Measurements from ENCODE around the gene TMPRSS13.

TMPRSS13 gene

DNA sequence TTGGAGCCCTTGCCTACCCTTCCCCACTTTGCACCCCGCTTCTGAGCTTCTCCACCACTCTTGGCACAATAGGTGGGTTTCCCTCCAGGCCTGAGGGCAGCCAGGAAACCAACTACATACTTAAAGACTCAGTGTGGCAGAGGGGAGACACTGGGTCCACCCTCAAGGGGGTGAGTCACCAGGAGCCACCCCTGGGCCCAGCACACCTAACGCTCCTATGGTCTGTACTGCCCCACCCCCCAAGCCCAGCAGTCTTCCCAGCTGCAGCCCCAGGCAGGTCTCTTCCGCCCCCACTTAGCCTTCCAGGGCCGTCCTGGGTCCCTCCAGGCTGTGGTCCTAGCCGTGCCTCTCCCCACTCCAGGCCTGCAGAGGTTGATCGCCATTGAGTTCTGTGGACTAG lies 3.2 kb upstream of the TMPRSS13 start:
- TF ChIP-seq ZNF302 (tag by site-specific recombination; IDR thresholded peaks at IDR 0.05; ENCODE audit: low read depth) (no peak), ZNF133 (tag by site-specific recombination; IDR thresholded peaks at IDR 0.05) (no peak), ZNF394 (tag by site-specific recombination; IDR thresholded peaks at IDR 0.05; ENCODE audit: borderline replicate concordance) (no peak), ZNF76 (tag by site-specific recombination; IDR thresholded peaks at IDR 0.05; ENCODE audit: borderline replicate concordance, low read depth) (no peak), ZNF146 (tag by site-specific recombination; IDR thresholded peaks at IDR 0.05) (no peak), KLF16 (tag by site-specific recombination; IDR thresholded peaks at IDR 0.05) (no peak), RBAK (tag by site-specific recombination; IDR thresholded peaks at IDR 0.05) (no peak), ZNF549 (tag by site-specific recombination; IDR thresholded peaks at IDR 0.05) (no peak), YY1 (tag by site-specific recombination; IDR thresholded peaks at IDR 0.05) (no peak)
- TF ChIP-seq, protein P1, sequence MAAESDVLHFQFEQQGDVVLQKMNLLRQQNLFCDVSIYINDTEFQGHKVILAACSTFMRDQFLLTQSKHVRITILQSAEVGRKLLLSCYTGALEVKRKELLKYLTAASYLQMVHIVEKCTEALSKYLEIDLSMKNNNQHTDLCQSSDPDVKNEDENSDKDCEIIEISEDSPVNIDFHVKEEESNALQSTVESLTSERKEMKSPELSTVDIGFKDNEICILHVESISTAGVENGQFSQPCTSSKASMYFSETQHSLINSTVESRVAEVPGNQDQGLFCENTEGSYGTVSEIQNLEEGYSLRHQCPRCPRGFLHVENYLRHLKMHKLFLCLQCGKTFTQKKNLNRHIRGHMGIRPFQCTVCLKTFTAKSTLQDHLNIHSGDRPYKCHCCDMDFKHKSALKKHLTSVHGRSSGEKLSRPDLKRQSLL (tag by site-specific recombination; IDR thresholded peaks at IDR 0.05) = no peak
- TF ChIP-seq, protein P2, sequence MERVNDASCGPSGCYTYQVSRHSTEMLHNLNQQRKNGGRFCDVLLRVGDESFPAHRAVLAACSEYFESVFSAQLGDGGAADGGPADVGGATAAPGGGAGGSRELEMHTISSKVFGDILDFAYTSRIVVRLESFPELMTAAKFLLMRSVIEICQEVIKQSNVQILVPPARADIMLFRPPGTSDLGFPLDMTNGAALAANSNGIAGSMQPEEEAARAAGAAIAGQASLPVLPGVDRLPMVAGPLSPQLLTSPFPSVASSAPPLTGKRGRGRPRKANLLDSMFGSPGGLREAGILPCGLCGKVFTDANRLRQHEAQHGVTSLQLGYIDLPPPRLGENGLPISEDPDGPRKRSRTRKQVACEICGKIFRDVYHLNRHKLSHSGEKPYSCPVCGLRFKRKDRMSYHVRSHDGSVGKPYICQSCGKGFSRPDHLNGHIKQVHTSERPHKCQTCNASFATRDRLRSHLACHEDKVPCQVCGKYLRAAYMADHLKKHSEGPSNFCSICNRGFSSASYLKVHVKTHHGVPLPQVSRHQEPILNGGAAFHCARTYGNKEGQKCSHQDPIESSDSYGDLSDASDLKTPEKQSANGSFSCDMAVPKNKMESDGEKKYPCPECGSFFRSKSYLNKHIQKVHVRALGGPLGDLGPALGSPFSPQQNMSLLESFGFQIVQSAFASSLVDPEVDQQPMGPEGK (tag by site-specific recombination; IDR thresholded peaks at IDR 0.05) = no peak
- TF ChIP-seq, protein P3, sequence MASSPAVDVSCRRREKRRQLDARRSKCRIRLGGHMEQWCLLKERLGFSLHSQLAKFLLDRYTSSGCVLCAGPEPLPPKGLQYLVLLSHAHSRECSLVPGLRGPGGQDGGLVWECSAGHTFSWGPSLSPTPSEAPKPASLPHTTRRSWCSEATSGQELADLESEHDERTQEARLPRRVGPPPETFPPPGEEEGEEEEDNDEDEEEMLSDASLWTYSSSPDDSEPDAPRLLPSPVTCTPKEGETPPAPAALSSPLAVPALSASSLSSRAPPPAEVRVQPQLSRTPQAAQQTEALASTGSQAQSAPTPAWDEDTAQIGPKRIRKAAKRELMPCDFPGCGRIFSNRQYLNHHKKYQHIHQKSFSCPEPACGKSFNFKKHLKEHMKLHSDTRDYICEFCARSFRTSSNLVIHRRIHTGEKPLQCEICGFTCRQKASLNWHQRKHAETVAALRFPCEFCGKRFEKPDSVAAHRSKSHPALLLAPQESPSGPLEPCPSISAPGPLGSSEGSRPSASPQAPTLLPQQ (tag by site-specific recombination; IDR thresholded peaks at IDR 0.05) = no peak
- POLR2A ChIA-PET = no interaction called here

DNA sequence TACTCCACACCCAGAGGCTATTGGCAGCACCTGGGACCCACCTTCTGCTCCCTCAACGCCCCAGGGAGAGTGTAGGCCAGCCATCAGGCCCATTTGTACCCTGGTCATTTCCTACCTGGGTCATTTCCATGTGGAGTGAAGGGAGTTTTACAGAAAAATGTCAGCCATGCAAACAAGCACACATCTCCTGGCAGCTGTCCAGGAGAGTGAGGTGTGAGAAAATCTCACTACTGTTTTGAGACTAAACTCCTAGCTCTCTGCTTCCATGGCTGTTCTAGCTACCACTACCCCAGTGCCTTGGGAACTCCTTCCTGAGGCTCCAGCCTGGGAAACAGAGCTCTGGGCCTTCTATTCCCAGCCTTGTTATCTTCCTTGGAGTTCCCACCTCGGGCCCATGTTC lies 2.8 kb upstream of the TMPRSS13 start:
- no peaks in the 10 kb centered on the region for H3K9me3 ChIP-seq (ENCODE audit: control insufficient read depth, insufficient read depth, low read depth, low read length)
- H3K36me3 ChIP-seq (ENCODE audit: control insufficient read depth in 2 of 2, insufficient read depth in 1 of 2, low read length in 2 of 2) = no peaks in the 10 kb centered on the region
- CTCF ChIA-PET = interaction anchor here (1.0 to 2.3 kb wide), 4 partner anchors 15 to 113 kb away, joined by 3 to 11 read pairs (median 5); no protein-coding TSS in a partner anchor
- no peaks in the 10 kb centered on the region for H3K4me1 ChIP-seq (ENCODE audit: control insufficient read depth, insufficient read depth, low read length)
- POLR2A ChIA-PET = no interaction called here
- no peak overlapping the region for H3K4me3 ChIP-seq (ENCODE audit: low read depth, low read length)
- TF ChIP-seq ZNF660 (tag by site-specific recombination; IDR thresholded peaks at IDR 0.05) (no peak), YY2 (tag by site-specific recombination; IDR thresholded peaks at IDR 0.05) (no peak), ZNF169 (tag by site-specific recombination; IDR thresholded peaks at IDR 0.05) (no peak)
- TF ChIP-seq, protein P4, sequence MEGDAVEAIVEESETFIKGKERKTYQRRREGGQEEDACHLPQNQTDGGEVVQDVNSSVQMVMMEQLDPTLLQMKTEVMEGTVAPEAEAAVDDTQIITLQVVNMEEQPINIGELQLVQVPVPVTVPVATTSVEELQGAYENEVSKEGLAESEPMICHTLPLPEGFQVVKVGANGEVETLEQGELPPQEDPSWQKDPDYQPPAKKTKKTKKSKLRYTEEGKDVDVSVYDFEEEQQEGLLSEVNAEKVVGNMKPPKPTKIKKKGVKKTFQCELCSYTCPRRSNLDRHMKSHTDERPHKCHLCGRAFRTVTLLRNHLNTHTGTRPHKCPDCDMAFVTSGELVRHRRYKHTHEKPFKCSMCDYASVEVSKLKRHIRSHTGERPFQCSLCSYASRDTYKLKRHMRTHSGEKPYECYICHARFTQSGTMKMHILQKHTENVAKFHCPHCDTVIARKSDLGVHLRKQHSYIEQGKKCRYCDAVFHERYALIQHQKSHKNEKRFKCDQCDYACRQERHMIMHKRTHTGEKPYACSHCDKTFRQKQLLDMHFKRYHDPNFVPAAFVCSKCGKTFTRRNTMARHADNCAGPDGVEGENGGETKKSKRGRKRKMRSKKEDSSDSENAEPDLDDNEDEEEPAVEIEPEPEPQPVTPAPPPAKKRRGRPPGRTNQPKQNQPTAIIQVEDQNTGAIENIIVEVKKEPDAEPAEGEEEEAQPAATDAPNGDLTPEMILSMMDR (tag by site-specific recombination; IDR thresholded peaks at IDR 0.05) = no peak
- H3K27ac ChIP-seq (ENCODE audit: extremely low read depth, low read depth, low read length) = no peak overlapping the region

More for the DNA sequence above, 3.2 kb upstream of the TMPRSS13 start:
- H3K9me3 ChIP-seq (ENCODE audit: control insufficient read depth, insufficient read depth, low read depth, low read length) = no peaks in the 10 kb centered on the region
- no peaks in the 10 kb centered on the region for H3K36me3 ChIP-seq (ENCODE audit: control insufficient read depth in 2 of 2, insufficient read depth in 1 of 2, low read length in 2 of 2)
- no peak overlapping the region for H3K4me3 ChIP-seq (ENCODE audit: low read depth, low read length)
- H3K27ac ChIP-seq (ENCODE audit: extremely low read depth, low read depth, low read length) = no peak overlapping the region
- no peaks in the 10 kb centered on the region for H3K4me1 ChIP-seq (ENCODE audit: control insufficient read depth, insufficient read depth, low read length)
- CTCF ChIA-PET = interaction anchor here (1.0 to 2.3 kb wide), 4 partner anchors 14 to 113 kb away, joined by 3 to 11 read pairs (median 5); no protein-coding TSS in a partner anchor

All from HEK293 (cell line).